Measurements from ENCODE around the gene CCNQ. TPM values are rescaled to one million over a fixed set of nuclear protein-coding genes. Genes with fewer than 3 reads are reported as not detected.

The CCNQ gene
- total RNA-seq, 1 experiment from 2014 or later, result 20.3 TPM

DNA sequence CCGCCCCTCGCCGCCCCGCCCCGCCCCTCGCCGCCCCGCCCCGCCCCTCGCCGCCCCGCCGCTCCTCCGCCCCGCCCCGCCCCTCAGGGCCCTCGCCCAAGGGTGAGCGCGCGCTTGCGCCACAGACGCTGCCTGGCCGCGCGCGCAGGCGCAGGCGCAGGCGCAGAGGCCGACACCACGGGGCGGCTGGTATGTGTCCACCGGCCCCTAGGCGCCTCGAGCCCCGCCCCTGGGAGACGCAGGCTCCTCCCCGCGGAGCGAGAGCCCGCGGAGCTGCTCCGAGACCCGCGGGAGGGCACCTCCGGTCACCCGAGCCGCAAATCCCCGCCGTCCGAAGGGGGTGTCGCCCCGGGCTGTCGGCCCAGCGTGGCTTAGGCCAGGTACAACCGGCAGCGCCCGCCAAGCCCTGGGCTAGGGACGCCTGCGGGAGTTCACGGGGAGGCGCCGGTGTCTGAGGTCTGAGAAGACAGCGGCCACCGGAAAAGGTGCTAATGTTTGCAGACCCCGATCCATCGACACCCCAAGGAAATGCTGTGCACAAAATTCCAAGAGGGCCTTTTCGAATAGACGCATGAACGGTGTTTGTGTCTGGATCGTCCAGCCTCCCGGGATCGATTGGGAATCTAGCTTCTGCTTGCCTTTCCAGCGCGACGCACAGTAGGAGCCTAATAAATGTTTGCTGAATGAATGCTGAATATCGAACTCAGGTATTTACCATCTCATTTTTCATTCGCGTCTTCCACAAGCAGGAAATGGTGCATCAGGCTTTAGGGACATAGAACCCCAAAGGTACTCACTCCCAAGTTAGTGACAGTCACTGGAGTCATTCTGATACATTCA, 473 bp upstream of the CCNQ start:
- Histone ChIP-seq H3K79me2 (ENCODE audit: insufficient read depth, low read length) (peaks cover 24% of the 10 kb centered on the region), H3K9ac (ENCODE audit: low read length) (peak overlapping the region; percentile 69), H3K27ac (ENCODE audit: low read depth, low read length) (peak overlapping the region; percentile 64), H4K20me1 (ENCODE audit: insufficient read depth) (no peaks in the 10 kb centered on the region), H3K27me3 (ENCODE audit: insufficient read depth, low read length) (no peaks in the 10 kb centered on the region), H3K4me1 (ENCODE audit: control insufficient read depth in 1 of 2, insufficient read depth in 2 of 2, low read length in 2 of 2) (peaks cover 4 to 16% of the 10 kb centered on the region in 2 experiments; a peak in 2 of 4 replicates), H3K4me3 (replicated peaks in 1 of 2; ENCODE audit: low read depth in 1 of 2, low read length in 2 of 2) (peak overlapping the region; percentile 65 to 67), H3K9me2 (ENCODE audit: insufficient read depth) (no peaks in the 10 kb centered on the region), H3K4me2 (ENCODE audit: low read length) (peak overlapping the region; percentile 79), H3K36me3 (ENCODE audit: control insufficient read depth in 1 of 2, insufficient read depth in 2 of 2, low read length in 2 of 2) (no peaks in the 10 kb centered on the region), H2AFZ (ENCODE audit: low read depth, low read length, poor library complexity, severe bottlenecking) (no peak overlapping the region), H3K9me3 (ENCODE audit: control insufficient read depth in 1 of 2, insufficient read depth in 1 of 2, low read depth in 1 of 2, low read length in 2 of 2) (no peaks in the 10 kb centered on the region)
- ATAC-seq, result peak; percentile 91
- ChIA-PET POLR2A (no interaction called here), CTCF (interaction anchor here (1.0 kb wide), 1 partner anchor 69 kb away, joined by 3 read pairs; no protein-coding TSS in a partner anchor), RAD21 (ENCODE audit: low non-redundant PET in 1 of 2, low total read pairs in 2 of 2, uncharacterized antibody in 2 of 2, unreplicated experiment in 2 of 2) (no interaction called here)
- TF ChIP-seq, protein P1, sequence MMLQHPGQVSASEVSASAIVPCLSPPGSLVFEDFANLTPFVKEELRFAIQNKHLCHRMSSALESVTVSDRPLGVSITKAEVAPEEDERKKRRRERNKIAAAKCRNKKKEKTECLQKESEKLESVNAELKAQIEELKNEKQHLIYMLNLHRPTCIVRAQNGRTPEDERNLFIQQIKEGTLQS (IDR thresholded peaks at IDR 0.05), result no peak; the same call in 1 of the 2 replicates
- TF ChIP-seq POLR2AphosphoS5 (IDR thresholded peaks at IDR 0.05; ENCODE audit: low read depth, low read length) (no peak; the same call in none of the 2 replicates), JUND (IDR thresholded peaks at IDR 0.05) (no peak), EGR1 (IDR thresholded peaks at IDR 0.05; ENCODE audit: low read depth) (no peak), ZFX (IDR thresholded peaks at IDR 0.05) (no peak), POLR2A (IDR thresholded peaks at IDR 0.05; ENCODE audit: borderline replicate concordance, extremely low read depth, insufficient read depth, insufficient read length) (no peak), ZNF274 (IDR thresholded peaks at IDR 0.05; ENCODE audit: low read depth, low read length) (no peak), YY1 (IDR thresholded peaks at IDR 0.05; ENCODE audit: extremely low read depth, insufficient replicate concordance, low read depth, low read length) (no peak), EZH2 (IDR thresholded peaks at IDR 0.05) (no peak), SRF (IDR thresholded peaks at IDR 0.05; ENCODE audit: low read depth) (no peak), TCF7L2 (IDR thresholded peaks at IDR 0.05; ENCODE audit: borderline replicate concordance, extremely low read depth, insufficient read depth, insufficient read length) (no peak), ELF1 (IDR thresholded peaks at IDR 0.05; ENCODE audit: borderline replicate concordance, low read depth) (no peak)
- TF ChIP-seq, protein P2, sequence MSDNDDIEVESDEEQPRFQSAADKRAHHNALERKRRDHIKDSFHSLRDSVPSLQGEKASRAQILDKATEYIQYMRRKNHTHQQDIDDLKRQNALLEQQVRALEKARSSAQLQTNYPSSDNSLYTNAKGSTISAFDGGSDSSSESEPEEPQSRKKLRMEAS (IDR thresholded peaks at IDR 0.05), result no peak
- TF ChIP-seq, protein P3, sequence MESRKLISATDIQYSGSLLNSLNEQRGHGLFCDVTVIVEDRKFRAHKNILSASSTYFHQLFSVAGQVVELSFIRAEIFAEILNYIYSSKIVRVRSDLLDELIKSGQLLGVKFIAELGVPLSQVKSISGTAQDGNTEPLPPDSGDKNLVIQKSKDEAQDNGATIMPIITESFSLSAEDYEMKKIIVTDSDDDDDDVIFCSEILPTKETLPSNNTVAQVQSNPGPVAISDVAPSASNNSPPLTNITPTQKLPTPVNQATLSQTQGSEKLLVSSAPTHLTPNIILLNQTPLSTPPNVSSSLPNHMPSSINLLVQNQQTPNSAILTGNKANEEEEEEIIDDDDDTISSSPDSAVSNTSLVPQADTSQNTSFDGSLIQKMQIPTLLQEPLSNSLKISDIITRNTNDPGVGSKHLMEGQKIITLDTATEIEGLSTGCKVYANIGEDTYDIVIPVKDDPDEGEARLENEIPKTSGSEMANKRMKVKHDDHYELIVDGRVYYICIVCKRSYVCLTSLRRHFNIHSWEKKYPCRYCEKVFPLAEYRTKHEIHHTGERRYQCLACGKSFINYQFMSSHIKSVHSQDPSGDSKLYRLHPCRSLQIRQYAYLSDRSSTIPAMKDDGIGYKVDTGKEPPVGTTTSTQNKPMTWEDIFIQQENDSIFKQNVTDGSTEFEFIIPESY (IDR thresholded peaks at IDR 0.05; ENCODE audit: extremely low read depth, insufficient replicate concordance, low read length), result no peak
- TF ChIP-seq, protein P4, sequence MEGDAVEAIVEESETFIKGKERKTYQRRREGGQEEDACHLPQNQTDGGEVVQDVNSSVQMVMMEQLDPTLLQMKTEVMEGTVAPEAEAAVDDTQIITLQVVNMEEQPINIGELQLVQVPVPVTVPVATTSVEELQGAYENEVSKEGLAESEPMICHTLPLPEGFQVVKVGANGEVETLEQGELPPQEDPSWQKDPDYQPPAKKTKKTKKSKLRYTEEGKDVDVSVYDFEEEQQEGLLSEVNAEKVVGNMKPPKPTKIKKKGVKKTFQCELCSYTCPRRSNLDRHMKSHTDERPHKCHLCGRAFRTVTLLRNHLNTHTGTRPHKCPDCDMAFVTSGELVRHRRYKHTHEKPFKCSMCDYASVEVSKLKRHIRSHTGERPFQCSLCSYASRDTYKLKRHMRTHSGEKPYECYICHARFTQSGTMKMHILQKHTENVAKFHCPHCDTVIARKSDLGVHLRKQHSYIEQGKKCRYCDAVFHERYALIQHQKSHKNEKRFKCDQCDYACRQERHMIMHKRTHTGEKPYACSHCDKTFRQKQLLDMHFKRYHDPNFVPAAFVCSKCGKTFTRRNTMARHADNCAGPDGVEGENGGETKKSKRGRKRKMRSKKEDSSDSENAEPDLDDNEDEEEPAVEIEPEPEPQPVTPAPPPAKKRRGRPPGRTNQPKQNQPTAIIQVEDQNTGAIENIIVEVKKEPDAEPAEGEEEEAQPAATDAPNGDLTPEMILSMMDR (IDR thresholded peaks at IDR 0.05 in 2 of 3, conservative IDR thresholded peaks at IDR 0.05 in 1 of 3; ENCODE audit: borderline replicate concordance in 1 of 3, insufficient read depth in 1 of 3, low read depth in 2 of 3, low read length in 2 of 3), result no peak
- DNase-seq (ENCODE audit: low read depth, low spot score), result peak; percentile 65
- BruUV-seq (replicated peaks), result TSS peak; percentile 54
- intact Hi-C loops (cut with micrococcal nuclease), result no loop called here
